Measurements from ENCODE around the gene USP27X.

USP27X gene

GRCh38 chrX:49878834-49879655, at the start of gene USP27X:
Gene USP27X (plus strand): TSS chrX:49879484. CDS start chrX:49880308, 824 bp downstream.
- TF ChIP-seq EGR1 (IDR thresholded peaks at IDR 0.05), result peak; percentile 66; the same call in 1 of the 2 replicates
- no peak for TF ChIP-seq CEBPB (IDR thresholded peaks at IDR 0.05)
- no peak for TF ChIP-seq RAD21 (IDR thresholded peaks at IDR 0.05; ENCODE audit: low read depth)
- TF ChIP-seq USF1 (IDR thresholded peaks at IDR 0.05), result peak; percentile 67

GRCh38 chrX:49838374-49838773, 40.9 kb upstream of the USP27X start:
- peak; percentile 59 for TF ChIP-seq RAD21 (IDR thresholded peaks at IDR 0.05; ENCODE audit: low read depth)
- no peak for TF ChIP-seq ZBTB7A (IDR thresholded peaks at IDR 0.05; ENCODE audit: low read depth)

GRCh38 chrX:49840679-49841078, 38.6 kb upstream of the USP27X start:
- TF ChIP-seq EGR1 (IDR thresholded peaks at IDR 0.05) (no peak), YY1 (IDR thresholded peaks at IDR 0.05; ENCODE audit: low read depth) (0 out of 2 replicates have a peak, but pooled peaks have one; percentile 30), RAD21 (IDR thresholded peaks at IDR 0.05; ENCODE audit: low read depth) (peak; percentile 35)

- TF ChIP-seq ZBTB7A (IDR thresholded peaks at IDR 0.05; ENCODE audit: low read depth) (no peak), CEBPB (IDR thresholded peaks at IDR 0.05) (no peak), MAX (IDR thresholded peaks at IDR 0.05) (no peak), YY1 (IDR thresholded peaks at IDR 0.05; ENCODE audit: low read depth) (no peak), TAF1 (IDR thresholded peaks at IDR 0.05; ENCODE audit: low read depth) (no peak), FOXM1 (IDR thresholded peaks at IDR 0.05; ENCODE audit: borderline replicate concordance, low read depth) (no peak), USF1 (IDR thresholded peaks at IDR 0.05) (no peak), TCF12 (IDR thresholded peaks at IDR 0.05; ENCODE audit: low read depth) (no peak), EGR1 (IDR thresholded peaks at IDR 0.05) (no peak), TEAD4 (IDR thresholded peaks at IDR 0.05) (no peak), EP300 (IDR thresholded peaks at IDR 0.05; ENCODE audit: borderline replicate concordance) (no peak), CREB1 (IDR thresholded peaks at IDR 0.05; ENCODE audit: low read depth) (no peak), RAD21 (IDR thresholded peaks at IDR 0.05; ENCODE audit: low read depth) (no peak), REST (IDR thresholded peaks at IDR 0.05; ENCODE audit: low read depth) (no peak), NFIC (IDR thresholded peaks at IDR 0.05) (no peak)
These were observed 36.7 kb upstream of the USP27X start for GRCh38 chrX:49842621-49843020.

- TF ChIP-seq MAX (IDR thresholded peaks at IDR 0.05), result no peak
- TF ChIP-seq FOXM1 (IDR thresholded peaks at IDR 0.05; ENCODE audit: borderline replicate concordance, low read depth), result no peak
- no peak for TF ChIP-seq TCF12 (IDR thresholded peaks at IDR 0.05; ENCODE audit: low read depth)
- no peak for TF ChIP-seq EP300 (IDR thresholded peaks at IDR 0.05; ENCODE audit: borderline replicate concordance)
- no peak for TF ChIP-seq USF1 (IDR thresholded peaks at IDR 0.05)
- no peak for TF ChIP-seq EGR1 (IDR thresholded peaks at IDR 0.05)
- no peak for TF ChIP-seq YY1 (IDR thresholded peaks at IDR 0.05; ENCODE audit: low read depth)
- no peak for TF ChIP-seq RAD21 (IDR thresholded peaks at IDR 0.05; ENCODE audit: low read depth)
- no peak for TF ChIP-seq CEBPB (IDR thresholded peaks at IDR 0.05)
- no peak for TF ChIP-seq TEAD4 (IDR thresholded peaks at IDR 0.05)
These were observed 34.7 kb upstream of the USP27X start for GRCh38 chrX:49844611-49845010.

GRCh38 chrX:49845701-49846403, 33.4 kb upstream of the USP27X start:
- no peak for TF ChIP-seq CEBPB (IDR thresholded peaks at IDR 0.05)
- no peak for TF ChIP-seq MAX (IDR thresholded peaks at IDR 0.05)
- TF ChIP-seq FOXM1 (IDR thresholded peaks at IDR 0.05; ENCODE audit: borderline replicate concordance, low read depth), result no peak
- no peak for TF ChIP-seq ZBTB7A (IDR thresholded peaks at IDR 0.05; ENCODE audit: low read depth)
- TF ChIP-seq CREB1 (IDR thresholded peaks at IDR 0.05; ENCODE audit: low read depth), result no peak
- TF ChIP-seq TAF1 (IDR thresholded peaks at IDR 0.05; ENCODE audit: low read depth), result no peak
- TF ChIP-seq USF1 (IDR thresholded peaks at IDR 0.05), result no peak
- TF ChIP-seq EP300 (IDR thresholded peaks at IDR 0.05; ENCODE audit: borderline replicate concordance), result no peak
